ENCODE data around the gene FRS3.

The FRS3 gene

GRCh38 chr6:41790045-41790444 is 10.3 kb upstream of the FRS3 start:
- DNase-seq, result no peak

GRCh38 chr6:41789390-41789724 is 9.7 kb upstream of the FRS3 start:
- DNase-seq, result no peak

- DNase-seq, result peak; percentile 67
Observed at GRCh38 chr6:41787219-41787917, 7.7 kb upstream of the FRS3 start, which contains the start of gene TOMM6. Gene TOMM6, plus strand, starts transcription at chr6:41787694. Its CDS starts 4 bp downstream, at chr6:41787698.

- DNase-seq, result peak; percentile 51
Observed at GRCh38 chr6:41786451-41787218, 6.9 kb upstream of the FRS3 start.

- no peak for DNase-seq
Observed at GRCh38 chr6:41785689-41786450, 6.2 kb upstream of the FRS3 start.

- no peak for DNase-seq
Observed at GRCh38 chr6:41785254-41785653, 5.6 kb upstream of the FRS3 start.

GRCh38 chr6:41784581-41785171 is 5.0 kb upstream of the FRS3 start:
- no peak for DNase-seq

- DNase-seq, result no peak
Observed at GRCh38 chr6:41783106-41783780, 3.5 kb upstream of the FRS3 start.

- peak; percentile 69 for DNase-seq
Observed at GRCh38 chr6:41781366-41781730, 1.6 kb upstream of the FRS3 start.

GRCh38 chr6:41780551-41781365 is 1.1 kb upstream of the FRS3 start, which contains the start of gene PRICKLE4:
Gene PRICKLE4, plus strand, starts transcription at chr6:41780782. Its CDS starts 2,692 bp downstream, at chr6:41783474.
- peak; percentile 69 for DNase-seq

- no peak for DNase-seq
Observed at GRCh38 chr6:41779336-41779735, 364 bp downstream of the FRS3 start.

- no peak for DNase-seq
Observed at GRCh38 chr6:41778895-41779294, 805 bp downstream of the FRS3 start.

- DNase-seq, result no peak
Observed at GRCh38 chr6:41777551-41778285, 2.0 kb downstream of the FRS3 start.

GRCh38 chr6:41775293-41775882 is 4.3 kb downstream of the FRS3 start:
- DNase-seq, result no peak

GRCh38 chr6:41774841-41775240 is 4.9 kb downstream of the FRS3 start:
- DNase-seq, result no peak

GRCh38 chr6:41771058-41771983 is 8.4 kb downstream of the FRS3 start:
- DNase-seq, result no peak

- no peak for DNase-seq
Observed at GRCh38 chr6:41770381-41771057, 9.2 kb downstream of the FRS3 start.

GRCh38 chr6:41769376-41769775 is 10.3 kb downstream of the FRS3 start:
- no peak for DNase-seq
